Right atrium auricular region (tissue), 2 donors: Measurements from ENCODE around the gene COL20A1. TPM values are rescaled to one million over a fixed set of nuclear protein-coding genes. Genes with fewer than 3 reads are reported as not detected.
"Not testable (repeated sequence)": the region's sequence is repeated elsewhere in the genome, so short reads cannot be mapped to it uniquely, and the experiment has no call there.

Experiments
- DNase-seq: peaks from one replicate; pipeline ENCODE4 v3.0.0-alpha.2; 2019; ENCODE audit warnings: low spot score
- H3K27ac ChIP-seq, 2 donors: fragments of 200-600 bp; sonication (generic); 1 replicate in 1 of 2; 2 replicates in 1 of 2; pipeline ENCODE4 v1.5.1; 2016 to 2019
- H3K27me3 ChIP-seq, 2 donors: fragments of 200-600 bp; sonication (generic); one replicate each; pipeline versions ENCODE4 v1.5.1 to v1.6.0; 2017 to 2019
- H3K36me3 ChIP-seq: fragments of 200-600 bp; sonication (generic); one replicate; pipeline ENCODE4 v1.5.1; 2016
- H3K4me1 ChIP-seq, 2 donors: fragments of 200-600 bp; sonication (generic); one replicate each; pipeline versions ENCODE4 v1.5.1 to v1.6.0; 2017 to 2019
- H3K4me3 ChIP-seq, 2 donors: fragments of 200-600 bp; sonication (generic); 1 replicate in 1 of 2; 2 replicates in 1 of 2; pipeline ENCODE4 v1.5.1; 2017 to 2019; ENCODE audit warnings: mild to moderate bottlenecking in 1 of 2, moderate library complexity in 1 of 2
- H3K9me3 ChIP-seq, 2 donors: fragments of 200-600 bp; sonication (generic); one replicate each; pipeline ENCODE4 v1.5.1; 2019
- CTCF ChIP-seq, 2 donors: fragments of 200-600 bp; sonication (generic); IDR thresholded peaks; one replicate each; pipeline ENCODE4 v1.5.1; 2019; ENCODE audit warnings: antibody characterized with exemption in 2 of 2
- total RNA-seq, 2 donors: library from RNA; depleted of rRNA; stranded (reverse); fragments of >200 nt; gene quantifications; one replicate each; pipeline ENCODE4 v1.1.0, GENCODE V29; 2016

COL20A1 gene
- total RNA-seq, 2 donors from 2014 or later = not detected

DNA sequence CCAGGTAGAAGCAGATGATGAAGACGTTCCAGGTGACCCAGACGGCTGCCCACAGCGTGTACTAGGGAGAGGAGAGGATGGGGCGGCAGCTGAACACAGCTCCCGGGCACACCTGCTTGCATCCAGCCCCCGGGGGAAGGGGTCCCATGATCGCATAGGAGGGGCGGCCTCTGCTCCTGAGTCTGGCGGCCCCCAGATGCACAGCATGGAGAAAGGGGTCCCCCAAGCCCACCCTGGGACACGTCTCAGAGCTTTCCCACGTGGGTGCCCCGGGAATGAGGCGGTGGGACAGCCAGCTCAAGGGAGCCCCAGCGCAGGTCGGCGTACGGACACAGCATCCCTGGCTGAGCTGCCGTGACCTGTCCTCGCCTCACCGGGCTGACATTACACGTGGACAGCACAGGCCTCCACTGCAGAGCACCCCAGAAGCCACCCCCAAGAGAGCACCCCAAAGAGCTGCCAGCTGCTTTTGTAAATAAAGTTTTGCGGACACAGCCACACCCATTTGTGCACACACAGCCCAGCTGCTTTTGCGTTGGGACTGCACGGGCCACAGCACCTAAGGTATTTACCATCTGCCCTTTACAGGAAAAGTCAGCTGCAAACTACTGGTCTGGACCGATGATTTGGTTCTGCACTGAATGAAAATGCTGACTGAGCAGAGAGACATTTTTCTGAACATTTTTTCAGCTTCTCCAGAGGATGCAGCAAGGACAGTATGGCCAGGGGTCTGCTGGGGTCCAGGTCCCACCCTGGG lies 44.0 kb upstream of the COL20A1 start:
- no peak overlapping the region for H3K4me3 ChIP-seq
- H3K4me1 ChIP-seq = peaks cover 0 to 12% of the 10 kb centered on the region in 2 donors
- no peaks in the 10 kb centered on the region for H3K36me3 ChIP-seq
- no peak for TF ChIP-seq CTCF (IDR thresholded peaks at IDR 0.05)
- H3K27me3 ChIP-seq = peaks cover 3 to 13% of the 10 kb centered on the region in 2 donors
- no peak overlapping the region for H3K27ac ChIP-seq
- no peak for DNase-seq
- no peaks in the 10 kb centered on the region for H3K9me3 ChIP-seq

DNA sequence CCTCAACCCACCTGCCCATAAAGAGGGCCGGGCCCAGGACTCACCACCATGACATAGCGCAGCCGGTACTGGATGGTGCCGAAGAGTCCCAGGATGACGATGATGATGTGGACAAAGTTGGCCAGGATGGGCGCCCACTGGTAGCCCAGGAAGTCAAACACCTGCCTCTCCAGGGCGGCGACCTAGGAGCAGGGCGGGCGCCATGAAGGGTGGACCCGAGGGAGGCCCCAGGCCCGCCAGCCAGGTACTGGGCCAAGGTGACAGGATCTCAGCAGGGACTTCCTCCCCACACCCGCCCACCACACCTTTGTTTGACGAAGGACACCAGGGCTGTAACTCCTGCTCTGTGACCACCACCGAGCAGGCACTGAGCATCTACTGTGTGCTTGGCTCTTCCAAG lies 43.1 kb upstream of the COL20A1 start:
- Histone ChIP-seq H3K4me3 (no peak overlapping the region), H3K27me3 (peaks cover 6 to 22% of the 10 kb centered on the region in 2 donors), H3K4me1 (peaks cover 0 to 20% of the 10 kb centered on the region in 2 donors), H3K36me3 (no peaks in the 10 kb centered on the region), H3K9me3 (no peaks in the 10 kb centered on the region), H3K27ac (no peak overlapping the region)
- DNase-seq = no peak
- TF ChIP-seq CTCF (IDR thresholded peaks at IDR 0.05) = no peak

GRCh38 chr20:63251350-63251749 lies 41.6 kb upstream of the COL20A1 start:
- DNase-seq, H3K27ac ChIP-seq, H3K36me3 ChIP-seq, H3K9me3 ChIP-seq, H3K4me3 ChIP-seq: not testable (repeated sequence)
- peak in 1 of 2 donors; percentile 13 for TF ChIP-seq CTCF (IDR thresholded peaks at IDR 0.05)
- Histone ChIP-seq H3K4me1 (peaks cover 0 to 20% of the 10 kb centered on the region in 2 donors), H3K27me3 (peaks cover 8 to 29% of the 10 kb centered on the region in 2 donors)

GRCh38 chr20:63252284-63252711 lies 40.7 kb upstream of the COL20A1 start:
- H3K4me3 ChIP-seq = no peak overlapping the region
- DNase-seq = no peak
- no peaks in the 10 kb centered on the region for H3K9me3 ChIP-seq
- H3K27ac ChIP-seq = no peak overlapping the region
- TF ChIP-seq CTCF (IDR thresholded peaks at IDR 0.05) = no peak
- no peaks in the 10 kb centered on the region for H3K36me3 ChIP-seq
- peaks cover 8 to 29% of the 10 kb centered on the region in 2 donors for H3K27me3 ChIP-seq
- peaks cover 0 to 20% of the 10 kb centered on the region in 2 donors for H3K4me1 ChIP-seq

GRCh38 chr20:63253065-63253437 lies 39.9 kb upstream of the COL20A1 start:
- TF ChIP-seq CTCF (IDR thresholded peaks at IDR 0.05) = no peak
- no peak for DNase-seq
- H3K27ac ChIP-seq = no peak overlapping the region
- H3K4me1 ChIP-seq = peaks cover 0 to 20% of the 10 kb centered on the region in 2 donors
- peaks cover 7 to 29% of the 10 kb centered on the region in 2 donors for H3K27me3 ChIP-seq
- no peaks in the 10 kb centered on the region for H3K36me3 ChIP-seq
- H3K4me3 ChIP-seq = peak overlapping the region in 1 of 2 donors; percentile 45
- no peaks in the 10 kb centered on the region for H3K9me3 ChIP-seq
